HepG2 (cell line): ENCODE data around the gene AOX1. TPM values are rescaled to one million over a fixed set of nuclear protein-coding genes. Genes with fewer than 3 reads are reported as not detected.

Experiments used
- BHLHE40 ChIP-seq: IDR thresholded peaks from 2 replicates; pipeline ENCODE4 v1.6.1; 2011; ENCODE audit warnings: low read length, improper control_type of control experiment
- CAMTA2 ChIP-seq: sonication (generic); formaldehyde crosslinking; IDR thresholded peaks from 2 replicates; pipeline ENCODE4 v1.4.0; 2020; ENCODE audit warnings: mild to moderate bottlenecking, missing genetic modification reagents, borderline replicate concordance
- CHD2 ChIP-seq: IDR thresholded peaks from 2 replicates; pipeline ENCODE4 v1.6.1; 2011; ENCODE audit warnings: low read depth, low read length, improper control_type of control experiment
- EP300 ChIP-seq, 3 experiments: sonication (generic) in 1 of 3; formaldehyde crosslinking in 1 of 3; IDR thresholded peaks; 2 replicates each; pipeline versions ENCODE4 v1.5.1 to v1.6.1; 2011 to 2020; ENCODE audit warnings: low read depth in 2 of 3, low read length in 2 of 3, borderline replicate concordance in 1 of 3, improper control_type of control experiment in 1 of 3, mild to moderate bottlenecking in 1 of 3, missing genetic modification reagents in 1 of 3, moderate library complexity in 1 of 3
- ETV5 ChIP-seq: IDR thresholded peaks from 2 replicates; pipeline ENCODE4 v1.6.1; 2018; ENCODE audit warnings: missing biosample characterization, missing genetic modification reagents, inconsistent platforms, borderline replicate concordance
- FOXA3 ChIP-seq: IDR thresholded peaks from 2 replicates; pipeline ENCODE4 v1.6.1; 2016; ENCODE audit warnings: missing genetic modification reagents, missing compliant biosample characterization
- HNRNPK ChIP-seq: fragments of 200-400 bp; formaldehyde crosslinking; IDR thresholded peaks from 2 replicates; pipeline ENCODE4 v1.6.1; 2018; ENCODE audit warnings: low read length, low read depth, moderate library complexity, mild to moderate bottlenecking; ENCODE audit not compliant: poor library complexity, severe bottlenecking
- KLF9 ChIP-seq: IDR thresholded peaks from 2 replicates; pipeline ENCODE4 v1.6.1; 2016; ENCODE audit warnings: low read depth
- MAF1 ChIP-seq: sonication (generic); formaldehyde crosslinking; IDR thresholded peaks from 2 replicates; pipeline ENCODE4 v1.5.0; 2020; ENCODE audit warnings: missing genetic modification reagents, borderline replicate concordance
- PLRG1 ChIP-seq: fragments of 450-650 bp; conservative IDR thresholded peaks from 2 replicates; pipeline ENCODE4 v1.6.1; 2016
- RFXANK ChIP-seq: IDR thresholded peaks from 2 replicates; pipeline ENCODE4 v1.6.1; 2016
- SIN3A ChIP-seq: IDR thresholded peaks from 2 replicates; pipeline ENCODE4 v1.6.1; 2011; ENCODE audit warnings: low read depth, mild to moderate bottlenecking, control low read depth, low read length, borderline replicate concordance
- STAG1 ChIP-seq: sonication (generic); formaldehyde crosslinking; IDR thresholded peaks from 2 replicates; pipeline ENCODE4 v1.4.0; 2020; ENCODE audit warnings: missing genetic modification reagents
- UBTF ChIP-seq: sonication (generic); formaldehyde crosslinking; IDR thresholded peaks from 2 replicates; pipeline ENCODE4 v1.4.0; 2020; ENCODE audit warnings: mild to moderate bottlenecking, missing genetic modification reagents
- YEATS2 ChIP-seq: sonication (generic); formaldehyde crosslinking; IDR thresholded peaks from 2 replicates; pipeline ENCODE4 v1.4.0; 2020; ENCODE audit warnings: missing genetic modification reagents, borderline replicate concordance
- ZBTB1 ChIP-seq: sonication (generic); formaldehyde crosslinking; IDR thresholded peaks from 2 replicates; pipeline ENCODE4 v1.4.0; 2020; ENCODE audit warnings: missing genetic modification reagents, borderline replicate concordance
- ZBTB10 ChIP-seq: sonication (generic); formaldehyde crosslinking; IDR thresholded peaks from 2 replicates; pipeline ENCODE4 v1.4.0; 2020; ENCODE audit warnings: missing genetic modification reagents, borderline replicate concordance
- ZEB1 ChIP-seq: IDR thresholded peaks from 2 replicates; pipeline ENCODE4 v1.6.1; 2012; ENCODE audit warnings: mild to moderate bottlenecking, low read depth, inconsistent platforms; ENCODE audit not compliant: insufficient replicate concordance
- ZNF234 ChIP-seq: sonication (generic); formaldehyde crosslinking; conservative IDR thresholded peaks from 2 replicates; pipeline ENCODE4 v1.5.1; 2020; ENCODE audit warnings: mild to moderate bottlenecking, missing genetic modification reagents
- ZNF3 ChIP-seq: IDR thresholded peaks from 2 replicates; pipeline ENCODE4 v1.7.0; 2017; ENCODE audit warnings: inconsistent platforms
- ZNF33B ChIP-seq: sonication (generic); formaldehyde crosslinking; IDR thresholded peaks from 2 replicates; pipeline ENCODE4 v1.5.1; 2020; ENCODE audit warnings: mild to moderate bottlenecking, missing genetic modification reagents
- ZNF616 ChIP-seq: sonication (generic); formaldehyde crosslinking; IDR thresholded peaks from 2 replicates; pipeline ENCODE4 v1.5.0; 2020; ENCODE audit warnings: low read depth, mild to moderate bottlenecking, missing genetic modification reagents
- ZNF713 ChIP-seq: sonication (generic); formaldehyde crosslinking; IDR thresholded peaks from 2 replicates; pipeline ENCODE4 v1.4.0; 2020; ENCODE audit warnings: mild to moderate bottlenecking, missing genetic modification reagents
- ZSCAN9 ChIP-seq: IDR thresholded peaks from 2 replicates; pipeline ENCODE4 v1.6.1; 2016; ENCODE audit warnings: borderline replicate concordance
- polyA plus RNA-seq, 8 experiments: library from polyadenylated mRNA; depleted of rRNA in 3 of 8; stranded (reverse) in 7 of 8; unstranded in 1 of 8; fragments of >200 nt; fragmentation: Illumina TruSeq in 4 of 8; extraction: Trizol in 4 of 8; gene quantifications; 2 replicates each; pipeline versions ENCODE4 v1.2.1 to v1.2.3, GENCODE V29; 2011 to 2016; ENCODE audit warnings: low read depth in 4 of 8, missing spikeins in 1 of 8, mixed read lengths in 1 of 8; ENCODE audit not compliant: insufficient read depth in 1 of 8
- total RNA-seq, 5 experiments: library from RNA; depleted of rRNA; stranded (reverse); fragments of >200 nt; fragmentation: Illumina TruSeq; extraction: Trizol; gene quantifications; 2 replicates each; pipeline ENCODE4 v1.2.3, GENCODE V29; 2016; ENCODE audit warnings: low read depth in 1 of 5

The AOX1 gene
- total and polyA plus RNA-seq, 2 of the 13 experiments (the other 11 are each of a cell fraction or from before 2014, with no cell fraction given) = 9.2 to 18.0 TPM

- TF ChIP-seq CAMTA2 (no peak), ETV5 (CRISPR knock-in tag) (peak; percentile 30; the same call in 1 of the 2 replicates), FOXA3 (peak; percentile 80), KLF9 (CRISPR knock-in tag) (no peak), HNRNPK (no peak), CHD2 (no peak), MAF1 (CRISPR knock-in tag) (no peak), SIN3A (no peak), ZNF616 (CRISPR knock-in tag) (no peak), PLRG1 (no peak), ZNF3 (no peak; the same call in 1 of the 2 replicates), UBTF (CRISPR knock-in tag) (no peak), ZSCAN9 (CRISPR knock-in tag) (peak; percentile 52; the same call in 1 of the 2 replicates), RFXANK (CRISPR knock-in tag) (no peak), ZNF33B (CRISPR knock-in tag) (no peak), ZEB1 (peak; percentile 86), ZNF713 (CRISPR knock-in tag) (no peak), ZBTB10 (CRISPR knock-in tag) (no peak), EP300 (IDR thresholded peaks at IDR 0.05; ENCODE audit: low read depth in 2 of 2, low read length in 2 of 2) (peak in 1 of 2 experiments; percentile 91; a peak in 2 of 4 replicates), EP300 (CRISPR knock-in tag; IDR thresholded peaks at IDR 0.05; ENCODE audit: borderline replicate concordance) (peak; percentile 56; the same call in 1 of the 2 replicates), ZNF234 (CRISPR knock-in tag) (no peak), BHLHE40 (no peak), STAG1 (no peak), YEATS2 (no peak), ZBTB1 (CRISPR knock-in tag) (no peak)
Measured at GRCh38 chr2:200702646-200703118, 116.9 kb downstream of the AOX1 start (continued).
